GM18907 (cell line): Measurements from ENCODE around the gene ZBTB16.
"Not testable (repeated sequence)": the region's sequence is repeated elsewhere in the genome, so short reads cannot be mapped to it uniquely, and the experiment has no call there.

ENCODE experiments used
- ATAC-seq: cut with Tn5 transposase; IDR thresholded peaks from one replicate; pipeline ENCODE4 v1.9.1; 2021; ENCODE audit warnings: mild to moderate bottlenecking, moderate library complexity; ENCODE audit not compliant: unreplicated experiment

Gene ZBTB16

GRCh38 chr11:114042234-114042633 is 17.3 kb upstream of the ZBTB16 start:
- no peak for ATAC-seq

GRCh38 chr11:114044042-114044871 is 15.3 kb upstream of the ZBTB16 start:
- ATAC-seq: no peak

- ATAC-seq: no peak
Measured at GRCh38 chr11:114047327-114047726, 12.2 kb upstream of the ZBTB16 start.

GRCh38 chr11:114049050-114049449 is 10.5 kb upstream of the ZBTB16 start:
- no peak for ATAC-seq

GRCh38 chr11:114049766-114050165 is 9.7 kb upstream of the ZBTB16 start:
- ATAC-seq: not testable (repeated sequence)

- no peak for ATAC-seq
Measured at GRCh38 chr11:114050258-114050927, 9.1 kb upstream of the ZBTB16 start.

GRCh38 chr11:114051558-114051957 is 8.0 kb upstream of the ZBTB16 start:
- no peak for ATAC-seq

- ATAC-seq: no peak
Measured at GRCh38 chr11:114052160-114052559, 7.4 kb upstream of the ZBTB16 start.

- no peak for ATAC-seq
Measured at GRCh38 chr11:114053406-114053805, 6.1 kb upstream of the ZBTB16 start.

- no peak for ATAC-seq
Measured at GRCh38 chr11:114054806-114055205, 4.7 kb upstream of the ZBTB16 start.

- no peak for ATAC-seq
Measured at GRCh38 chr11:114056409-114056808, 3.1 kb upstream of the ZBTB16 start.

GRCh38 chr11:114057147-114057546 is 2.4 kb upstream of the ZBTB16 start:
- ATAC-seq: no peak

- no peak for ATAC-seq
Measured at GRCh38 chr11:114057605-114058004, 1.9 kb upstream of the ZBTB16 start.

GRCh38 chr11:114058026-114058706 is 1.3 kb upstream of the ZBTB16 start:
- ATAC-seq: no peak

- no peak for ATAC-seq
Measured at GRCh38 chr11:114058871-114059277, 637 bp upstream of the ZBTB16 start.

- ATAC-seq: no peak
Measured at GRCh38 chr11:114059984-114060391, 477 bp downstream of the ZBTB16 start.

GRCh38 chr11:114060392-114061047 is 1.0 kb downstream of the ZBTB16 start:
- ATAC-seq: no peak

- no peak for ATAC-seq
Measured at GRCh38 chr11:114061048-114061680, 1.7 kb downstream of the ZBTB16 start.

- ATAC-seq: no peak
Measured at GRCh38 chr11:114061681-114062049, 2.2 kb downstream of the ZBTB16 start.

GRCh38 chr11:114062272-114062671 is 2.8 kb downstream of the ZBTB16 start:
- no peak for ATAC-seq
